ENCODE measurements around the gene ZNF491.

ZNF491 gene

DNA sequence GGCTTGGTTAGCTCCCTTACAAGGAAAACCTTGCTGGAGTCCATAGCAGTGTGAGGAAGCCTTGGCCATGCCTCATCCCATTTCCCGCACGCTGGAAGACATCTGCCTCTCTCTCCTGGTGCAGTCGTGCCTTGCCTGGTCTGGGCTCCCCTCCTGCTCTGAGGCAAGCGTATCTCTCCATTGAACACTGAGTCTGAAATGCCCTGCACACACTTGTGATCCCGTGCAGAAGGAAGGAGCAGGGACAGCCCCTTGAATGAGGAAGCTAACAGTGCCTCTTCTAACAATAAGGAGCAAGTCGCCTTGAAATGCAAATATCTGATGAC is 15.3 kb downstream of the ZNF491 start:
- peak overlapping the region; percentile 60 for H3K4me3 ChIP-seq (replicated peaks; ENCODE audit: insufficient read depth, low read length)
- H3K27ac ChIP-seq (replicated peaks) = peak overlapping the region; percentile 91
- TF ChIP-seq GABPA (IDR thresholded peaks at IDR 0.05; ENCODE audit: low read depth) (no peak), SPI1 (IDR thresholded peaks at IDR 0.05; ENCODE audit: borderline replicate concordance, low read depth) (no peak), POLR2AphosphoS5 (IDR thresholded peaks at IDR 0.05; ENCODE audit: low read depth) (no peak)
- TF ChIP-seq, protein P1, sequence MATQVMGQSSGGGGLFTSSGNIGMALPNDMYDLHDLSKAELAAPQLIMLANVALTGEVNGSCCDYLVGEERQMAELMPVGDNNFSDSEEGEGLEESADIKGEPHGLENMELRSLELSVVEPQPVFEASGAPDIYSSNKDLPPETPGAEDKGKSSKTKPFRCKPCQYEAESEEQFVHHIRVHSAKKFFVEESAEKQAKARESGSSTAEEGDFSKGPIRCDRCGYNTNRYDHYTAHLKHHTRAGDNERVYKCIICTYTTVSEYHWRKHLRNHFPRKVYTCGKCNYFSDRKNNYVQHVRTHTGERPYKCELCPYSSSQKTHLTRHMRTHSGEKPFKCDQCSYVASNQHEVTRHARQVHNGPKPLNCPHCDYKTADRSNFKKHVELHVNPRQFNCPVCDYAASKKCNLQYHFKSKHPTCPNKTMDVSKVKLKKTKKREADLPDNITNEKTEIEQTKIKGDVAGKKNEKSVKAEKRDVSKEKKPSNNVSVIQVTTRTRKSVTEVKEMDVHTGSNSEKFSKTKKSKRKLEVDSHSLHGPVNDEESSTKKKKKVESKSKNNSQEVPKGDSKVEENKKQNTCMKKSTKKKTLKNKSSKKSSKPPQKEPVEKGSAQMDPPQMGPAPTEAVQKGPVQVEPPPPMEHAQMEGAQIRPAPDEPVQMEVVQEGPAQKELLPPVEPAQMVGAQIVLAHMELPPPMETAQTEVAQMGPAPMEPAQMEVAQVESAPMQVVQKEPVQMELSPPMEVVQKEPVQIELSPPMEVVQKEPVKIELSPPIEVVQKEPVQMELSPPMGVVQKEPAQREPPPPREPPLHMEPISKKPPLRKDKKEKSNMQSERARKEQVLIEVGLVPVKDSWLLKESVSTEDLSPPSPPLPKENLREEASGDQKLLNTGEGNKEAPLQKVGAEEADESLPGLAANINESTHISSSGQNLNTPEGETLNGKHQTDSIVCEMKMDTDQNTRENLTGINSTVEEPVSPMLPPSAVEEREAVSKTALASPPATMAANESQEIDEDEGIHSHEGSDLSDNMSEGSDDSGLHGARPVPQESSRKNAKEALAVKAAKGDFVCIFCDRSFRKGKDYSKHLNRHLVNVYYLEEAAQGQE (IDR thresholded peaks at IDR 0.05; ENCODE audit: insufficient replicate concordance, low read depth) = no peak
- TF ChIP-seq, protein P2, sequence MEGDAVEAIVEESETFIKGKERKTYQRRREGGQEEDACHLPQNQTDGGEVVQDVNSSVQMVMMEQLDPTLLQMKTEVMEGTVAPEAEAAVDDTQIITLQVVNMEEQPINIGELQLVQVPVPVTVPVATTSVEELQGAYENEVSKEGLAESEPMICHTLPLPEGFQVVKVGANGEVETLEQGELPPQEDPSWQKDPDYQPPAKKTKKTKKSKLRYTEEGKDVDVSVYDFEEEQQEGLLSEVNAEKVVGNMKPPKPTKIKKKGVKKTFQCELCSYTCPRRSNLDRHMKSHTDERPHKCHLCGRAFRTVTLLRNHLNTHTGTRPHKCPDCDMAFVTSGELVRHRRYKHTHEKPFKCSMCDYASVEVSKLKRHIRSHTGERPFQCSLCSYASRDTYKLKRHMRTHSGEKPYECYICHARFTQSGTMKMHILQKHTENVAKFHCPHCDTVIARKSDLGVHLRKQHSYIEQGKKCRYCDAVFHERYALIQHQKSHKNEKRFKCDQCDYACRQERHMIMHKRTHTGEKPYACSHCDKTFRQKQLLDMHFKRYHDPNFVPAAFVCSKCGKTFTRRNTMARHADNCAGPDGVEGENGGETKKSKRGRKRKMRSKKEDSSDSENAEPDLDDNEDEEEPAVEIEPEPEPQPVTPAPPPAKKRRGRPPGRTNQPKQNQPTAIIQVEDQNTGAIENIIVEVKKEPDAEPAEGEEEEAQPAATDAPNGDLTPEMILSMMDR (IDR thresholded peaks at IDR 0.05; ENCODE audit: insufficient read depth, low read length) = no peak
- no peak for DNase-seq (ENCODE audit: low read depth in 1 of 2, low spot score in 1 of 2)
- no peaks in the 10 kb centered on the region for H3K27me3 ChIP-seq (ENCODE audit: insufficient read depth, poor library complexity, severe bottlenecking)

DNA sequence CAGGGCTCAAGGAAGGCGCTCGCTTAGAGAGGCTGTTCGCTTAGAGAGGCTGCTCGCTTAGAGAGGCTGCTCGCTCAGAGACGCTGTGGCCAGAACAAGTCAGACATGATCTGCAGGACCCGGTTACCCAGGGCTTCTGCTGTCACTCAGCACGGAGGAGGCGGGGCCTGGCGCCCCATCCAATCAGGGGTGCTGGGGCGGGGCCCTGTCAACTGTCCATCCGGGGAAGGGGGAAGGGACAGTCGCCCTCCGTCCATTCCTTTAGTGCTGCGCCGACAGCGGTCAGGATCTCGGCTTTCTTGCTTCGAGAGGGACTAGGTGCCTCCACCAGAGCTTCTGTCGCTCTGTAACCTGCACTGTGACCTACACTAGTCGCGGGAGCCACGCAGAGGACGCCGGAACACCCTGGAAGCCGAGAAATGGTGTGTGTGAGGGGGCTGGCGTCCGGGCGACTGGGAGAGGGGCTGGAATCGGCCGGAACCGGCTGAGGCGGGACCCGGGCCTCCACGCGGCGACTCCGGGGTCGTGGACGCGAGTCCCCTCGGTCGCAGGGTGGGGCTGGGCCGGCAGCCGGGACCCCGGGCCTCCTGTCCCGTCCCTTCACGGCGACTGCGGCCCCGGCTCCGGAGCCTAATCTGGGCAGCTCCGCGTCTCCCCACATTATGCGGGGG is 15.8 kb downstream of the ZNF491 start, which contains the start of gene ZNF440:
TSS of gene ZNF440 (plus strand) at position 245 of the 671 bp plus-strand sequence. CDS start at position 420, 175 bp downstream.
- DNase-seq (ENCODE audit: low read depth in 1 of 2, low spot score in 1 of 2) = peak; percentile 59 to 95
- Histone ChIP-seq H3K27me3 (ENCODE audit: insufficient read depth, poor library complexity, severe bottlenecking) (no peaks in the 10 kb centered on the region), H3K27ac (replicated peaks) (peak within 1 kb of the TSS; percentile 91), H3K4me3 (replicated peaks; ENCODE audit: insufficient read depth, low read length) (peak within 1 kb of the TSS; percentile 60)
- TF ChIP-seq, protein P2 (IDR thresholded peaks at IDR 0.05; ENCODE audit: insufficient read depth, low read length) = no peak
- TF ChIP-seq SPI1 (IDR thresholded peaks at IDR 0.05; ENCODE audit: borderline replicate concordance, low read depth) (no peak), POLR2AphosphoS5 (IDR thresholded peaks at IDR 0.05; ENCODE audit: low read depth) (peak; percentile 83)
- TF ChIP-seq, protein P1 (IDR thresholded peaks at IDR 0.05; ENCODE audit: insufficient replicate concordance, low read depth) = peak; percentile 67

DNA sequence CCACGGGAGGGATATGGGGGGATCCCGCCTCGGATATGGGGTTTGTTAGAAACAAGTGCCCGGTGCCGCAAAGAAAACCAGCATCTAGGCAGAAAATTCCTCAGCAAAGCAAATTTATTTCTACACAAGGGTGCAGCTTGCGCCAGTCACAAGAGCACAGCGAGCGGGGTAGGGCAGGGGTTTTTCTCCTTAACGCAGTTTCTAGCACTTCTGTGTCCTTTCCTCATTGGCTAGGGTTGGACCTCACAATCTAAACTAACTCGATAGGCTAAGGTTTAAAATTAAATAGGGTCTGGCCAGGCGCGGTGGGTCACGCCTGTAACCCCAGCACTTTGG is 16.3 kb downstream of the ZNF491 start:
- peak overlapping the region; percentile 60 for H3K4me3 ChIP-seq (replicated peaks; ENCODE audit: insufficient read depth, low read length)
- no peaks in the 10 kb centered on the region for H3K27me3 ChIP-seq (ENCODE audit: insufficient read depth, poor library complexity, severe bottlenecking)
- H3K27ac ChIP-seq (replicated peaks) = peak overlapping the region; percentile 91
- DNase-seq (ENCODE audit: low read depth in 1 of 2, low spot score in 1 of 2) = peak in 1 of 2 experiments; percentile 19
- TF ChIP-seq GABPA (IDR thresholded peaks at IDR 0.05; ENCODE audit: low read depth) (no peak), SPI1 (IDR thresholded peaks at IDR 0.05; ENCODE audit: borderline replicate concordance, low read depth) (no peak), POLR2AphosphoS5 (IDR thresholded peaks at IDR 0.05; ENCODE audit: low read depth) (no peak)
- TF ChIP-seq, protein P1 (IDR thresholded peaks at IDR 0.05; ENCODE audit: insufficient replicate concordance, low read depth) = no peak
- TF ChIP-seq, protein P2 (IDR thresholded peaks at IDR 0.05; ENCODE audit: insufficient read depth, low read length) = no peak
